Hepatocyte (in vitro differentiated cells): ENCODE measurements around the gene DCDC2.

Experiments
- CTCF ChIP-seq: fragments of 200-600 bp; sonication (generic); IDR thresholded peaks from 2 replicates; pipeline ENCODE4 v1.5.1; 2016; ENCODE audit warnings: antibody characterized with exemption, mild to moderate bottlenecking; ENCODE audit not compliant: poor library complexity
- EZH2 ChIP-seq: fragments of 200-600 bp; sonication (generic); IDR thresholded peaks from 2 replicates; pipeline ENCODE4 v1.6.1; 2016; ENCODE audit warnings: antibody characterized with exemption, mild to moderate bottlenecking, borderline replicate concordance

- TF ChIP-seq CTCF: no peak
- TF ChIP-seq EZH2: no peak
Observed at GRCh38 chr6:24381476-24382219, 23.8 kb upstream of the DCDC2 start.
